ENCODE data around the gene PDE8B. TPM values are rescaled to one million over a fixed set of nuclear protein-coding genes. Genes with fewer than 3 reads are reported as not detected.

Gene PDE8B
- total RNA-seq, 1 experiment from 2014 or later = 0.17 TPM

GRCh38 chr5:77266291-77266690 is 55.8 kb downstream of the PDE8B start:
- RAD21 ChIA-PET (ENCODE audit: low non-redundant PET in 1 of 2, low total read pairs in 2 of 2, uncharacterized antibody in 2 of 2, unreplicated experiment in 2 of 2) = no interaction called here
- no peaks in the 10 kb centered on the region for H3K9me3 ChIP-seq (ENCODE audit: control insufficient read depth in 1 of 2, insufficient read depth in 1 of 2, low read depth in 1 of 2, low read length in 2 of 2)
- no peak overlapping the region for H3K27ac ChIP-seq (ENCODE audit: low read depth, low read length)
- CTCF ChIA-PET = no interaction called here
- no peak overlapping the region for H3K4me2 ChIP-seq (ENCODE audit: low read length)
- intact Hi-C loops (cut with micrococcal nuclease) = no loop called here
- no peaks in the 10 kb centered on the region for H4K20me1 ChIP-seq (ENCODE audit: insufficient read depth)
- no peaks in the 10 kb centered on the region for H3K79me2 ChIP-seq (ENCODE audit: insufficient read depth, low read length)
- POLR2A ChIA-PET = no interaction called here
- ATAC-seq (no peak), DNase-seq (ENCODE audit: low read depth, low spot score) (no peak)
- no peaks in the 10 kb centered on the region for H3K9me2 ChIP-seq (ENCODE audit: insufficient read depth)
- no peaks in the 10 kb centered on the region for H3K27me3 ChIP-seq (ENCODE audit: insufficient read depth, low read length)
- H3K4me3 ChIP-seq (replicated peaks in 1 of 2; ENCODE audit: low read depth in 1 of 2, low read length in 2 of 2) = no peak overlapping the region
- TF ChIP-seq ZBTB33 (IDR thresholded peaks at IDR 0.05; ENCODE audit: extremely low read depth, insufficient replicate concordance, low read length) = no peak
- no peak for TF ChIP-seq SRF (IDR thresholded peaks at IDR 0.05; ENCODE audit: low read depth)
- no peak for TF ChIP-seq JUND (IDR thresholded peaks at IDR 0.05)
- no peak for TF ChIP-seq EGR1 (IDR thresholded peaks at IDR 0.05; ENCODE audit: low read depth)
- no peak for TF ChIP-seq MAX (IDR thresholded peaks at IDR 0.05)
- no peak for TF ChIP-seq ZNF274 (IDR thresholded peaks at IDR 0.05; ENCODE audit: low read depth, low read length)
- TF ChIP-seq CEBPB (IDR thresholded peaks at IDR 0.05; ENCODE audit: low read depth) = no peak
- TF ChIP-seq YY1 (IDR thresholded peaks at IDR 0.05; ENCODE audit: extremely low read depth, insufficient replicate concordance, low read depth, low read length) = no peak
- TF ChIP-seq EZH2phosphoT487 (IDR thresholded peaks at IDR 0.05; ENCODE audit: borderline replicate concordance) = no peak
- TF ChIP-seq EZH2 (IDR thresholded peaks at IDR 0.05) = no peak
- no peak for TF ChIP-seq TCF7L2 (IDR thresholded peaks at IDR 0.05; ENCODE audit: borderline replicate concordance, extremely low read depth, insufficient read depth, insufficient read length)
- no peak for TF ChIP-seq SIN3A (IDR thresholded peaks at IDR 0.05; ENCODE audit: low read depth)
- TF ChIP-seq FOSL1 (IDR thresholded peaks at IDR 0.05; ENCODE audit: low read depth) = no peak
- TF ChIP-seq ZFX (IDR thresholded peaks at IDR 0.05) = no peak
- no peak for TF ChIP-seq ELF1 (IDR thresholded peaks at IDR 0.05; ENCODE audit: borderline replicate concordance, low read depth)
- TF ChIP-seq CBX3 (IDR thresholded peaks at IDR 0.05; ENCODE audit: low read depth) = no peak
- no peak for TF ChIP-seq SP1 (IDR thresholded peaks at IDR 0.05; ENCODE audit: low read depth)
- TF ChIP-seq REST (IDR thresholded peaks at IDR 0.05; ENCODE audit: low read depth) = no peak
- H3K4me1 ChIP-seq (ENCODE audit: control insufficient read depth in 1 of 2, insufficient read depth in 2 of 2, low read length in 2 of 2) = peaks cover 0 to 10% of the 10 kb centered on the region in 2 experiments; a peak in 2 of 4 replicates
- H3K9ac ChIP-seq (ENCODE audit: low read length) = no peak overlapping the region
- H3K36me3 ChIP-seq (ENCODE audit: control insufficient read depth in 1 of 2, insufficient read depth in 2 of 2, low read length in 2 of 2) = no peaks in the 10 kb centered on the region
- no peak overlapping the region for H2AFZ ChIP-seq (ENCODE audit: low read depth, low read length, poor library complexity, severe bottlenecking)
- BruUV-seq (replicated peaks) = no TSS peak

Data from HCT116 (cell line).